PC-9 (cell line): ENCODE results near the gene PLA2G3.

Experiments used
- EZH2 ChIP-seq: fragments of 200-600 bp; sonication (generic); IDR thresholded peaks from 2 replicates; pipeline ENCODE4 v1.8.0; 2017; ENCODE audit warnings: antibody characterized with exemption, low read depth
- TF ChIP-seq, protein P1 (sequence below): fragments of 200-600 bp; sonication (generic); conservative IDR thresholded peaks from 2 replicates; pipeline ENCODE4 v1.6.1; 2017; ENCODE audit warnings: mixed run types, antibody characterized with exemption, mild to moderate bottlenecking, moderate library complexity

GRCh38 chr22:31123292-31123602 is 17.1 kb downstream of the PLA2G3 start:
- TF ChIP-seq EZH2, result no peak
- TF ChIP-seq, protein P1, sequence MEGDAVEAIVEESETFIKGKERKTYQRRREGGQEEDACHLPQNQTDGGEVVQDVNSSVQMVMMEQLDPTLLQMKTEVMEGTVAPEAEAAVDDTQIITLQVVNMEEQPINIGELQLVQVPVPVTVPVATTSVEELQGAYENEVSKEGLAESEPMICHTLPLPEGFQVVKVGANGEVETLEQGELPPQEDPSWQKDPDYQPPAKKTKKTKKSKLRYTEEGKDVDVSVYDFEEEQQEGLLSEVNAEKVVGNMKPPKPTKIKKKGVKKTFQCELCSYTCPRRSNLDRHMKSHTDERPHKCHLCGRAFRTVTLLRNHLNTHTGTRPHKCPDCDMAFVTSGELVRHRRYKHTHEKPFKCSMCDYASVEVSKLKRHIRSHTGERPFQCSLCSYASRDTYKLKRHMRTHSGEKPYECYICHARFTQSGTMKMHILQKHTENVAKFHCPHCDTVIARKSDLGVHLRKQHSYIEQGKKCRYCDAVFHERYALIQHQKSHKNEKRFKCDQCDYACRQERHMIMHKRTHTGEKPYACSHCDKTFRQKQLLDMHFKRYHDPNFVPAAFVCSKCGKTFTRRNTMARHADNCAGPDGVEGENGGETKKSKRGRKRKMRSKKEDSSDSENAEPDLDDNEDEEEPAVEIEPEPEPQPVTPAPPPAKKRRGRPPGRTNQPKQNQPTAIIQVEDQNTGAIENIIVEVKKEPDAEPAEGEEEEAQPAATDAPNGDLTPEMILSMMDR, result no peak
